Astrocyte (in vitro differentiated cells and primary cell): ENCODE measurements around the gene LINC00237. TPM values are rescaled to one million over a fixed set of nuclear protein-coding genes. Genes with fewer than 3 reads are reported as not detected.

Experiments used
- DNase-seq: peaks from one replicate; pipeline ENCODE4 v3.0.0-alpha.2; 2010; ENCODE audit warnings: low read depth
- FAIRE-seq: peaks from 2 replicates; lab custom pipeline; 2011; peaks lifted over from hg19 to GRCh38; lab: Jason Lieb, UNC
- H2AFZ ChIP-seq: 2 replicates; pipeline ENCODE4 v1.6.0; 2012; ENCODE audit warnings: low read depth, low read length, inconsistent platforms
- H3K27ac ChIP-seq: 2 replicates; pipeline ENCODE4 v1.5.1; 2011; ENCODE audit warnings: low read depth, low read length, inconsistent platforms
- H3K27me3 ChIP-seq: 2 replicates; pipeline ENCODE4 v1.6.0; 2011; ENCODE audit warnings: low read length, inconsistent platforms; ENCODE audit not compliant: insufficient read depth
- H3K36me3 ChIP-seq: 2 replicates; pipeline ENCODE4 v1.5.1; 2011; ENCODE audit warnings: low read length, inconsistent platforms; ENCODE audit not compliant: insufficient read depth
- H3K4me1 ChIP-seq: 2 replicates; pipeline ENCODE4 v1.5.1; 2011; ENCODE audit warnings: low read length, inconsistent platforms; ENCODE audit not compliant: insufficient read depth
- H3K4me2 ChIP-seq: 2 replicates; pipeline ENCODE4 v1.6.0; 2012; ENCODE audit warnings: low read length, inconsistent platforms
- H3K4me3 ChIP-seq: 2 replicates; pipeline ENCODE4 v1.5.1; 2011; ENCODE audit warnings: low read depth, mild to moderate bottlenecking, low read length, inconsistent platforms; ENCODE audit not compliant: insufficient read depth
- H3K79me2 ChIP-seq: 2 replicates; pipeline ENCODE4 v1.6.0; 2012; ENCODE audit warnings: mild to moderate bottlenecking, low read length, inconsistent platforms; ENCODE audit not compliant: insufficient read depth
- H3K9ac ChIP-seq: 2 replicates; pipeline ENCODE4 v1.6.0; 2012; ENCODE audit warnings: mild to moderate bottlenecking, low read length, inconsistent platforms
- H3K9me3 ChIP-seq: 2 replicates; pipeline ENCODE4 v1.5.1; 2012; ENCODE audit warnings: low read depth, mild to moderate bottlenecking, low read length, inconsistent platforms; ENCODE audit not compliant: insufficient read depth
- H4K20me1 ChIP-seq: 2 replicates; pipeline ENCODE4 v1.6.0; 2012; ENCODE audit warnings: low read length, inconsistent platforms; ENCODE audit not compliant: insufficient read depth
- H3K27ac Mint-ChIP-seq: one replicate; pipeline ENCODE4 v1.8.0; 2021; ENCODE audit warnings: mild to moderate bottlenecking, mixed read lengths; ENCODE audit not compliant: unreplicated experiment
- H3K27me3 Mint-ChIP-seq: one replicate; pipeline ENCODE4 v1.8.0; 2021; ENCODE audit warnings: low read depth, mixed read lengths; ENCODE audit not compliant: unreplicated experiment
- H3K36me3 Mint-ChIP-seq: one replicate; pipeline ENCODE4 v1.8.0; 2021; ENCODE audit warnings: low read depth, mixed read lengths; ENCODE audit not compliant: unreplicated experiment
- H3K4me1 Mint-ChIP-seq: one replicate; pipeline ENCODE4 v1.8.0; 2021; ENCODE audit warnings: low read depth, mixed read lengths; ENCODE audit not compliant: unreplicated experiment
- H3K4me3 Mint-ChIP-seq: one replicate; pipeline ENCODE4 v1.8.0; 2021; ENCODE audit warnings: mild to moderate bottlenecking, moderate library complexity, mixed read lengths; ENCODE audit not compliant: unreplicated experiment
- H3K9me3 Mint-ChIP-seq: one replicate; pipeline ENCODE4 v1.8.0; 2021; ENCODE audit warnings: mild to moderate bottlenecking, mixed read lengths; ENCODE audit not compliant: unreplicated experiment
- CTCF ChIP-seq: IDR thresholded peaks from 2 replicates; pipeline ENCODE4 v1.5.1; 2011; ENCODE audit warnings: low read depth, mild to moderate bottlenecking, inconsistent platforms, low read length, moderate library complexity; ENCODE audit not compliant: insufficient read depth
- EZH2 ChIP-seq: IDR thresholded peaks from 2 replicates; pipeline ENCODE4 v1.6.1; 2012; ENCODE audit warnings: mild to moderate bottlenecking, low read length, inconsistent platforms; ENCODE audit not compliant: insufficient read depth
- total RNA-seq: library from RNA; stranded (reverse); gene quantifications from 2 replicates; pipeline ENCODE4 v1.2.1, GENCODE V29; 2021

LINC00237 gene
- total RNA-seq, 1 donor from 2014 or later, result not detected

GRCh38 chr20:21092806-21093205 lies 13.4 kb downstream of the LINC00237 start:
- Histone ChIP-seq H2AFZ (no peak overlapping the region), H3K27ac (no peak overlapping the region), H3K9ac (no peak overlapping the region), H3K36me3 (no peaks in the 10 kb centered on the region), H3K9me3 (no peaks in the 10 kb centered on the region), H4K20me1 (no peaks in the 10 kb centered on the region), H3K4me1 (no peaks in the 10 kb centered on the region), H3K4me2 (no peak overlapping the region), H3K4me3 (no peak overlapping the region), H3K79me2 (no peaks in the 10 kb centered on the region), H3K27me3 (peaks cover 42% of the 10 kb centered on the region)
- FAIRE-seq, result no peak
- H3K4me1 Mint-ChIP-seq, result peaks cover 7% of the 10 kb centered on the region
- H3K27me3 Mint-ChIP-seq, result peaks cover 61% of the 10 kb centered on the region
- DNase-seq, result no peak
- H3K4me3 Mint-ChIP-seq, result no peak overlapping the region
- H3K9me3 Mint-ChIP-seq, result no peaks in the 10 kb centered on the region
- H3K36me3 Mint-ChIP-seq, result no peaks in the 10 kb centered on the region
- TF ChIP-seq EZH2 (no peak), CTCF (no peak)
- no peak overlapping the region for H3K27ac Mint-ChIP-seq

- H3K27ac Mint-ChIP-seq, result no peak overlapping the region
- H3K27me3 Mint-ChIP-seq, result peaks cover 42% of the 10 kb centered on the region
- H3K4me3 ChIP-seq, result no peak overlapping the region
- no peaks in the 10 kb centered on the region for H3K36me3 ChIP-seq
- H3K4me1 Mint-ChIP-seq, result peaks cover 7% of the 10 kb centered on the region
- TF ChIP-seq EZH2 (no peak), CTCF (no peak)
- no peak for FAIRE-seq
- H3K9me3 ChIP-seq, result no peaks in the 10 kb centered on the region
- no peak overlapping the region for H2AFZ ChIP-seq
- no peaks in the 10 kb centered on the region for H3K79me2 ChIP-seq
- H3K4me2 ChIP-seq, result no peak overlapping the region
- no peaks in the 10 kb centered on the region for H3K9me3 Mint-ChIP-seq
- peaks cover 25% of the 10 kb centered on the region for H3K27me3 ChIP-seq
- H3K4me1 ChIP-seq, result no peaks in the 10 kb centered on the region
- H3K4me3 Mint-ChIP-seq, result no peak overlapping the region
- DNase-seq, result no peak
- H3K36me3 Mint-ChIP-seq, result no peaks in the 10 kb centered on the region
- H3K9ac ChIP-seq, result no peak overlapping the region
- H3K27ac ChIP-seq, result no peak overlapping the region
- no peaks in the 10 kb centered on the region for H4K20me1 ChIP-seq
These were observed 15.4 kb downstream of the LINC00237 start for GRCh38 chr20:21090721-21091120.

- H3K79me2 ChIP-seq, result no peaks in the 10 kb centered on the region
- H3K36me3 ChIP-seq, result no peaks in the 10 kb centered on the region
- Mint-ChIP-seq H3K4me1 (peaks cover 7% of the 10 kb centered on the region), H3K4me3 (no peak overlapping the region), H3K27me3 (peaks cover 37% of the 10 kb centered on the region), H3K27ac (no peak overlapping the region), H3K36me3 (no peaks in the 10 kb centered on the region), H3K9me3 (no peaks in the 10 kb centered on the region)
- TF ChIP-seq EZH2 (no peak), CTCF (no peak)
- peaks cover 25% of the 10 kb centered on the region for H3K27me3 ChIP-seq
- no peak overlapping the region for H3K4me3 ChIP-seq
- no peak overlapping the region for H3K27ac ChIP-seq
- no peak overlapping the region for H2AFZ ChIP-seq
- H3K4me1 ChIP-seq, result no peaks in the 10 kb centered on the region
- DNase-seq (no peak), FAIRE-seq (no peak)
- no peak overlapping the region for H3K4me2 ChIP-seq
- H4K20me1 ChIP-seq, result no peaks in the 10 kb centered on the region
- H3K9ac ChIP-seq, result no peak overlapping the region
- H3K9me3 ChIP-seq, result no peaks in the 10 kb centered on the region
These were observed 16.0 kb downstream of the LINC00237 start for GRCh38 chr20:21090111-21090618.
